GM18526 (cell line): ENCODE results near the gene TDRD7.

Experiments
- POLR2A ChIP-seq: IDR thresholded peaks from 3 replicates; pipeline ENCODE4 v1.6.1; 2011; ENCODE audit not compliant: insufficient read length; ENCODE audit errors: extremely low read depth

The TDRD7 gene

DNA sequence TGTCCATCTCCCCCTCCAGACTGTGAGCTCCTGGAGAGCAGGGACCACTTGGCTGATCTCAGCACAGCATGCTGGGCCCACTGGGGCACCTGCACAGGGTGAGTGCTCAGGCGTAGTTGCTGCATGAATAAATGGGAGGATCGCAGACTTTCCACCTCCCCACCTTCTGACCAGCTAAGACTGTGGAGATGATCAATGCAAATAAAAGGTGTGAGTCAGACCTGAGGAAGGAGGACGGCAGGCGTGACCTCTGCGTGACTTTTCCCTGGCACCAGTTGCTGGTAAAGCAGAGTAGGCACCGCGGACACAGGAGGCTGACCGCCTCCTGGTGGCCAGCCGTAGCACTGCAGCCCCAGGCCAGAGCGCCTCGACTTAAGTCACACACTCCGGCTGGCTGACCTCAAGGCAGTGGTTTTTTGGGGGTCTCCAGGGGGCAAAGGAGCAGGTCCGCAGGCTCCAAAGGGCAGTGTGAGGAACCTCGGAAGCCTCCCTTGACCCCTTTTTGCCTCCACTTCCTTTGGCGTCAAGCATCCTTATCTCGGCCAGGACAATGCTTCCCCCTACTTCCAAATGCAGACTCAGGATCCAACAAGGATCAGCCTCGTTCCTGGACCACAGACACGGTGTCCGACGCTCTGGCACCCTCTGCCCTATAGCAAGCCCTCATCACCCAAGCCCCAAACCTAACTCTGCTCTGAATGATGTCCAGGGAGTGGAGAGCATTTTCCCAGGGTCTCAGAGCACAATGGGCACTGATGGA, 12.7 kb upstream of the TDRD7 start:
- no peak for TF ChIP-seq POLR2A

DNA sequence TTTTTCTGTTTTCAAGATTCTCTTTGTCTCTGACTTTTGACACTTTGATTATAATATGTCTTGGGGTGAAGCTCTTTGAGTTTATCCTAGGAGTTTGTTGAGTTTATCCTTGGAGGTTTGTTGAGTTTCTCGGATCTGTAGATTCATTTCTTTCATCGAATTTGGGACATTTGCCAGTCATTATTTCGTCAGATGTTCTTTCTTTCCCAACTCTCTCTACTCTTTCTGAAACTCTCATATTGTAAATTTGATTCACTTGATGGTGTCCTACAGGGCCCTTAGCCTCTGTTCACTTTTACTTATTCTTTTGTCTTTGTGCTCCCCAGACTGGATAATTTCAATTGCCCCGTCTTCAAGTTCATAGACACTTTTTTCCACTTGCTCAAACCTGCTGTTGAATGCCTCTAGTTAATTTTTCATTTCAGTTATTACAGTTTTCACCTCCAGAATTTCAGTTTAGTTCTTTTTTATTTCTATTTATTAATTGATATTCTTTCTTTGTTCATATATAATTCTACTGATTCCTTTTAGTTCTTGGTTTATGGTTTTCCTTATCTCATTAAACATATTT, 8.1 kb upstream of the TDRD7 start:
- no peak for TF ChIP-seq POLR2A

DNA sequence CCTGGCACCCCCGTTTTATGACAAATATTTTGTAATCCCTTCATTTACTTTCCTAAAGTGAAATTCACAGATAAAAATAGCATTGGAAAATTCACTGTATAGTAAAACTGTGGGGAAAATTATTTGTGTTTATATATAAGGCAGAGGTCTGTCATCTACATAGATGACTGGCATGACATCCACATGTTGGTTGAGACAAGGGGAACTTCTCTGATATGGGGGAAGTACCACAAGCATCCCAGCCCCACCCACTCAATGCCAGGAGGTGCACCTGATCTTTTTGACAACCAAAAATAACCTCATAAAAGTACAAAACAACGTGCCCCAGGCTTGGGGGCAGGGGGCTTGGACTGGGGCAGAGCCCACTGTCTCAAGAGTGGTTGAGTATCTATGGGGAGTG, 6.3 kb upstream of the TDRD7 start:
- no peak for TF ChIP-seq POLR2A

DNA sequence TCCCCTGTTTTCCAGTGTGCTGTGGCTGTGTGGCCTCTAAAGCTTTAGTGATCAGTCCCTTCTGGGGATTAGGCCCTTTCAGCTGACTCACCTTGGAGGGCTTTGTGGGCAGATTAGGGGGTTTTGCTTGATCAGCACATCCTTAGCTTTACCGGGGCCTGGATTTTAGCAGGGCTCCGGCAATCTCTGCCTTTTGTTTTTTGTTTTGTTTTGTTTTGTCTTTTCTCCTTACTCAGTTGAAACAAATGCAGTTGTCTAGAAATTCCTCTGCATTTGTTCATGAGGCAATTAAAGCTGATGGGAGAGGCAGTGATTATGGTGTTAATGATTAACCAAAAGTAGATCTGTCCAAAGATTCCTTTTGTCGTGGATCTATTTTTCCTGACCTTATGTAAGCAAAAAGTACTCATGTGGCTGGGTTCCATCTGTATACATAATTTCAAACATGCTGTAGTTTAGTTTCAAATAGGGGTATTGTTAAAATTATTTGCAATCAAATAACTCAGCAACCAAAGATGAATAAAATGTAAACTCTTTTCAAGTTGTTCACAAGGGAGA, 5.2 kb upstream of the TDRD7 start:
- TF ChIP-seq POLR2A, result no peak

DNA sequence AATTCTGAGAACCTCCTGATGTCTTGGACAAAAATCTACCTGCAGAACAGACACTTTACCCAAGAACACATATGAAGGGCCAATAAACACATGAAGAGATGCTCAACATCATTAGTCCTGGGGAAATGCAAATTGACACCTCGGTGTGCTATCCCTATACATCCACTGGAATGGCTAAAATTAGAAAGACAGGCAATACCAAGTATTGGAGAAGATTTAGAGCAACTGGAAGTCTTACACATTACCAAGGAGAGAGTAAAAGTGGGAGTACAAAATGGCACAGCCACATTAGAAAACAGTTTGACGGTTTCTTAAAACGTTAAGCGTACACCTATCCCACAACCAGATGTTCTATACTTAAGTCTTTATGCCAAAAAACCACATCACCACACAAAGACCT, 3.3 kb upstream of the TDRD7 start:
- TF ChIP-seq POLR2A, result no peak

DNA sequence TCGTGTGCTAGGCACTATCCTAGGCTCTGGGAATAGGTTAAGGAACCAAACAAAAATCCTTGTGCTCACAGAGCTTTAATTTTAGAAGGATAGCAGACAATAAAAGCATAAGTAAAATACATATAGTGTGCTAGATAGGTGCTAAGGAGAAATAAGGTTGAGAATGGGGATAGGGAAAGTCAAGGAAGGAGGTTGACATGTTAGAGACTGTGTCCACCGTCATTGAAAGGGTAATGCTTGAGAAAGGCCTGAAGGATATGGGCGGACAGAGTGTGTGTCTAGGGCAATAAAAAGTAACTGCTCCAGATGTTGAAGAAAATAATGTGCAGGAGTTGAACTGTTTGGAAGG, 482 bp upstream of the TDRD7 start:
- TF ChIP-seq POLR2A, result no peak

DNA sequence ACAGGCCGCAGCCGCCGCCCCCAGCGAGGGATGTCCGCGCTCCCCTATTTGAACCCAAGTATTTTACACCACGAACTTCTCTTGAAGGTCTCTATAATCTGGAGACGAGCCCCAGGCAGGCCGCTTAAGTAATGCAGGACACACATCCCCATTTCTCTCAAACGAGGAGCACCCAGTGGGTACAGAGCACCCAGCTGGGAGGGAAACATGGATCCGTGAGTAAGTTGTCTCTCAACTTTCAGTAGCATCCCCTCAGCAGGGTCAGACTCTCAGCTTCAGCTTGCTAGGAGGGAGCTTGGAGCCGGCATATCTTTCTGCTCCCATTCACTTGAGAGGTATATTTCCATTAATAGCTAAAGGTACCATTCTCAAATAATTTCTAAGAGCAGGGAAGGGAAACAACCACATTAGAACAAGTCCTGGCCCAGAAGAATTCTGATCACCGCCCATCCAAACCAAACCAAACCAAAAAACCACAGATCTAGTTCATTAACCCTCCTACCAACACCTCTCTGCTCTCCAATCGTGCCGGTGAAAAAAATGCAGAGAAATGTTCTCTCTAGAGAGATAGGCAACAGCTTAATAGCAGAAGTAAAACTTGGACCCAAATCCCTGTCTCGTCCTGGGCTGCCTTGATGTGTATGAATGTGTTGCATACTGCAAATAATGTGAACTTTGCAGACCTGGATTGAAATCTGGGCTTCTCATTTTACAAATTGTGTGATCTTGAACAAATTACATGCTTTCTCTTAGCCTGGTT, 910 bp downstream of the TDRD7 start:
- no peak for TF ChIP-seq POLR2A

DNA sequence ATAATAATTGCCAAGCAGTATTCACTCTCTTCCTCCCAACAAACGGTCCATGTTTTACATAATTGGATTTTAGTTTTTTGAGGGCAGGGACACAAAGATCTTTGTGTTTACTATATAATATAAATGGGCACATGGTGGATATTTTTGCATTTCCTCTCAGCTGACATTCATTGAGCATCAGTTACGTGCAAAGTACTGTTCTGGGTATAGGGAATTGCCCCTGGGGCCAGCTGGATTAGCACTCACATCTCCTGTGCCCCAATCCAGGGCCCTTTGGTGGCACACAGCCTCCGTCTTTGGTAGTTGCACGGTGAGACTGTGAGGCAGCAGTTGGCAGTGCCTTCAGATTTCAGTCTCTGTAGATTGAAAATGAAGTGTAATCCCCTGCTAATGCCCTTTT, 1.6 kb downstream of the TDRD7 start:
- TF ChIP-seq POLR2A, result no peak

DNA sequence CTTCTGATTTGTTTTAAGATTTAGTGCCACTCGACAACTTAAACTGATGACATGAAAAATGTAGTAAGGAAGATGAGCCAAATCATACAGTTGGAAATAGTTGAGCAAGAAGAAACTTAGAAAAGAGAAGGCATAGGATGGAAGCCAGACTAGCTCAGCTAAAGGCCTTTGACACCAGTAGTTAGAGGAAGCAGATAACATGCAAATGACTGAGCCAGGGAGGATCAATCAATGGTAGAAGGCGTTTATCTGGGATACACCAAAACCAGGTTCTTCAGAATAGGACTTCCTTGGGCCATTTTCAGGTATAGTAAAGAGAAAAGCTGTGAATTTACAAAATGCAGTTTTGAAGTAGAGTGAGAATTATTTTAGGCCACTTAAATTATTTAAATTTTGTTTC, 3.2 kb downstream of the TDRD7 start:
- no peak for TF ChIP-seq POLR2A

DNA sequence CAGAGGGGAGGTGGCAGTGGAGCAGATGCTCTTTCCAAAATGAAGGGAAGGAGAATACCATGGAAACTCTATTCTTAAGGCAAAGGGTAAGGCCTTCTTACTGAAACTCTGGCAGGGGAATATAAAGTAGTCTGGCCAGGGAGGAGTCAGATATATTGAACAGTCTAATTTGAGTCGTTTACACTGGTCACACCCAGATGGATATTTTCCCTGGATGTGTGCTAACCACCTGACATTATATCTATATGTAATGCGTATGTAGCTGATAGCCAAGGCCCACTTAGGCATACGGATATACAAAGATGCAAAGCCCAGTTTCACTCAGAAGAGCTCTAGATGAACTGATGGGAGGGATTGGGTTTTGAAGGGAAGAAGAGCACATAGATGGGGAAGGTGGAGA, 7.0 kb downstream of the TDRD7 start:
- TF ChIP-seq POLR2A, result no peak

DNA sequence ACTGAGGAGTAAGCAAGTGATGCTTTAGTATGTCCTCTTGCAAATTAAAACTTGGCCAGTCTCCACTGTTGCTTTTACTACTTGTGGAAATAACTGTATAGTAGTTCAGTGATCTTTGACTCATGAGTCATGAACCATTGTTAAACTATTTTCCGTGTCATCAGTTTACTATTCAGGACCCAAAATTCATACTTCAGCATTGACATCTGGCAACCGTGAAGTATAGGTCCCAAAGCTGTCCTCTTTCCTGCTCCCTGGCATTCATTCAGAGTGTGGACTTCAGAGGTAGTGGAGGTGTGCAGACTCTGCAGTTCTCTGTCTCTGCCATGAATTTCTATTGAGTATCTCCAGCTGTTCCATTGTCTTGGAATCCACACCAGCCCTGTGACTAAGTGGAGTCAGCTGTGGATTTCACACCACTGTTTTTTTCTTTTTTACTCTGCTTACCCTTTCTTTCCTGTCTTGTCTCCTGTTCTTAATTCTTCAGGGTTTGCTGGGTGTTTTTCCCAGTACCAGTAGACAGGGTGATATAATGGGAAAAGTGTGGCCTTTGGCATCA, 7.5 kb downstream of the TDRD7 start:
- TF ChIP-seq POLR2A, result no peak

DNA sequence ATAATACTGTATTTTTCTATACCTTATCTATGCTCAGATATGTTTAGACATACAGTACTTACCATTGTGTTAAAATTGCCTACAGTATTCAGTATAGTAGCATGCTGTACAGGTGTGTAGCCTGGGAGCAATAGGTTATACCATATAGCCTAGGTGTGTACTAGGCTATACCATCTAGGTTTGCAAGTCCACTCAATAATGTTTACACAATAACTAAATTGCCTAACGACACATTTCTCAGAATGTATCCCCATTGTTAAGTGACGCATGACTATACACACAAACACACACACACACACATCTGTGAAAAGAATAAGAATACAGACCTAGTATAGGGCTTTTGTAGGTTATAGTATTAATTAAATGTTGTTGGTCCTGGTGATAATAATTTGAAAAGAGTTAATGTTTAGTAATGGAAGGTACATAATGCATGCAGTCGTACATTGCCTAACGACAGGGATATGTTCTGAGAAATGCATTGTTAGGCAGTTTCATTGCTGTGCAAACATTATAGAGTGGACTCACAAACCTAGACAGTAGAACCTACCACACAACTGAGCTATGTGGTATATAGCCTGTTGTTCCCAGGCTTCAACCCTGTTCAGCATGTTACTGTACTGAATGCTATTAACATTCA, 13.6 kb downstream of the TDRD7 start:
- TF ChIP-seq POLR2A, result no peak

DNA sequence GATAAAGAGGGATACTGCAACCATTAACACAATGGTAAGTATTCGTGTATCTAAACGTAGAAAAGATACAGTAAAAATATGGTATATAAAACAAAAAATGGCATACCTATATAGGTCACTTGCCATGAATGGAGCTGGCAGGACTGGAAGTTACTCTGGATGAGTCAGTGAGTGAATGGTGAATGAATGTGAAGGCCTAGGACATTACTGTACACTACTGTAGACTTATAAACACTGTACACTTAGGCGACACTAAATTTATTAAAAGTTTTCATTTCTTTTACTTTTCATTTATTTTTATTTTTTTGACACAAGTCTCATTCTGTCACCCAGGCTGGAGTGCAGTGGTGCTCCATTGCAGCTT, 14.1 kb downstream of the TDRD7 start:
- no peak for TF ChIP-seq POLR2A

DNA sequence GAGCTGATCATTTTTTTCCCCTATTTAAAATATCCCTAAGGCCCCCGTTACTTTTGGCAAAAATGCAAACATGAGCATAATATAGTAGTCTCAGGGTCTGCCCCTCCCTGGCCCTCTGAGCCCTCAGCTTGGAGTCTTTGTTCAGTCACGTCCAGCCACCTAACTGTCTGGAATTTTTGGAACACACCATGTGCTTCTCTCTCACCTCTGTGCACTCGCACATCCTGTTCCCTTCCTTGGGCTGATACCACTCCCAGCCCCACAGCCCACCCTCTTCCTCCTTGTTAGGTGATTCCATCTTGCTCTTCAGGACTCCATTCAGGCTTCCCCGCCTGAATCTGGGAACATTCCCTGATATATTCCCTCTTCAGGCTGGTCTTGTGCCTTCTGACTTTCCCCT, 16.0 kb downstream of the TDRD7 start:
- TF ChIP-seq POLR2A, result no peak

DNA sequence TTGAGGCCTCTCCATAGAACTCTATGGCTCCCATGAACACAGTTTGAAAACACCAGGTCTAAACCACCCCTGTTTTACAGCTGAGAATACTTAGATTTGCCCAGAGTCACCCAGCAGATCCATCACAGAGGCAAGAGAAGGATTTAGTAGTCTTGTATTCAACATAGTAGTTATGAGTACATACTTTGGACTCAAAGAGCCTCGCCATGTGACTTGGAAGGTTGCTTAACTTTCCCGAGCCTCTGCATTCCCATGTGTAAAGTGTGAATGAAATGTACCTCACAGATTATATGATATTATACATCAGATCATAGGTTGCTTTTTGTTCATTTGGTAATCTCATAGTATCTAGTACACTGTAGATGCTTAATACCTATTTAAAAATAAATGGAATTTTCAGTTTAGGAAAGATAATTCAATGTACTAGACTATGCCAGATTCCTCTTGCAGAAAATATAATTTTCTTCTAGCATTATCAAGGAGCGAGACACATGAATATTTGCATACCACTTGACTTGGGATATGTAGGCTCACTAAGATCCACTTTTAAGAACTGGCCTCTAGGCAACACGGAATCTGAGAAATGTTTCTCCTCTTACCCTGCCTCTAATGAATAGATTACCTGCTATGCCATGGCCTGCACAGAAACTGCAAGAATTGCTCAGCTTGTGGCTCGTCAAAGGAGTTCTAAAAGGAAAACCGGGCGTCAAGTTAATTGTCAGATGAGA, 18.6 kb downstream of the TDRD7 start:
- TF ChIP-seq POLR2A, result no peak
